Measurements from ENCODE around the gene USP5.

Gene USP5

DNA sequence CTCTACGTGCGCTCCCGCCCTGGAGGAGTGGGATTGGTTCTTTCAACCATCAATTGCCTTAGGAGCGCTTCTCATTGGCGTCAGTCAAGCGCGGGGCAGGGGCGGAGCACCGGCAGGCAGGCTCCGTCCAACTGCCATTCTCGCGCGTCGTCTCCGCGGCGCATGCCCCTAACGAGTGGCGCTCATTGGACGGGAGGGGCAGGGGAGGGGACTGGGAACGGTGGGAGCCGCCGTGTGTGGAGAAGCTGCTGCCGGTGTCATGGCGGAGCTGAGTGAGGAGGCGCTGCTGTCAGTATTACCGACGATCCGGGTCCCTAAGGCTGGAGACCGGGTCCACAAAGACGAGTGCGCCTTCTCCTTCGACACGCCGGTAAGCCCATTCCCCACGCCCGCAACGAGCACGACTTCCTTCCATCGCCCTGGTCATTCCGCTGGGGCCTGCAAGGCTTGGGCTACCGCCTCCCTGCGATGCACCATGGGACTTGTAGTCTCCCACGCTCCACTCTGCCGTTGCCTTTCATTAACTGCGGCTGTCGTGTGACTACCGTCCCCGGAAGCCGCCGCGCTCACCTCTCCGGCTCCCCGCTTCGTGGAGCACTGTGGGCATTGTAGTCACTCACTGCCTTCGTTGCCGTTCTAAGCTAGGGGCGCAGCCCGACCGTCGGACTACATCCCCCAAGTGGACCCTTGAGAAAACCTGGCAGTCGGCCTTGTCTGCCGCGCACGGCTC, at the start of gene USP5:
USP5 (plus strand) TSS at position 230 of the 730 bp plus-strand sequence; CDS start at position 260, 30 bp downstream.
- Histone ChIP-seq H3K4me1 (ENCODE audit: control insufficient read depth, insufficient read depth, low read length) (peaks cover 10% of the 10 kb centered on the region), H3K27me3 (ENCODE audit: control insufficient read depth, insufficient read depth, low read length) (no peaks in the 10 kb centered on the region), H3K4me3 (ENCODE audit: low read depth, low read length) (peak within 1 kb of the TSS; percentile 88), H3K9me3 (ENCODE audit: control insufficient read depth, insufficient read depth, low read length) (no peaks in the 10 kb centered on the region), H3K9ac (ENCODE audit: low read depth, low read length) (peak within 1 kb of the TSS; percentile 62), H3K27ac (ENCODE audit: low read depth, low read length) (peak within 1 kb of the TSS; percentile 85), H3K36me3 (ENCODE audit: control insufficient read depth, insufficient read depth, low read length) (peaks cover 47% of the 10 kb centered on the region)

DNA sequence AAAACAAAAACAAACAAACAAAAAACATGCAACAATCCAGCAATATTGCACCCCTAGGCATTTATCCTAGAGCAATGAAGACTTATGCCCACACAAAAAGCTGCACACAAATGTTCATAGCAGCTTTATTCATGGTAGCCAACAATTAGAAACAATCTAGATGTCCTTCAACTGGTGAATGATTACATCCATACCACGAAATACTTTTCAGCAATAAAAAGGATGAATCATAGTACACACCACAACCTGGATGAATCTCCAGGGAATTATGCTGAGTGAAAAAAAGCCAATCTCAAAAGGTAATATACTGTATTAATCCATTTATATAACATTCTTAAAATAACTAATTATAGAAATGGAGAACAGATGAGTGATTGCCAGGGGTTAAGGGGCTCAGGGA, 44.8 kb upstream of the USP5 start:
- H3K27me3 ChIP-seq (ENCODE audit: control insufficient read depth, insufficient read depth, low read length), result no peaks in the 10 kb centered on the region
- H3K27ac ChIP-seq (ENCODE audit: low read depth, low read length), result no peak overlapping the region
- no peak overlapping the region for H3K4me3 ChIP-seq (ENCODE audit: low read depth, low read length)
- no peak overlapping the region for H3K9ac ChIP-seq (ENCODE audit: low read depth, low read length)
- no peaks in the 10 kb centered on the region for H3K36me3 ChIP-seq (ENCODE audit: control insufficient read depth, insufficient read depth, low read length)
- H3K9me3 ChIP-seq (ENCODE audit: control insufficient read depth, insufficient read depth, low read length), result no peaks in the 10 kb centered on the region
- peaks cover 9% of the 10 kb centered on the region for H3K4me1 ChIP-seq (ENCODE audit: control insufficient read depth, insufficient read depth, low read length)

DNA sequence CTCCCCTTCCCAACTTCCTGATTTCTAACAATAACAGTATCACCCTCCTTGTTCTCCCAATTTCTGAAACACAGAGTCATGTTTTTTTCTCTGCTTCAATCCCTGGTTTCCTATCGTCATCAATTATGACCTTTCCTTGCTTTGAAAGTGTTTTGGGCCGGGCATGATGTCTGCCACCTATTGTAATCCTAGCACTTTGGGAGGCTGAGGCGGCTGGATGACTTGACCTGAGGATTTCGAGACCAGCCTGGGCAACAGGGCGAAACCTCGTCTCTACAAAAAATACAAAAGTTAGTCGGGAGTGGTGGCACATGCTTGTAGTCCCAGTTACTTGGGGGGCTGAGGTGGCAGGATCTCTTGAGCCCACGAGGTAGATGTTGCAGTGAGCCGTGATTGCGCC, 42.9 kb upstream of the USP5 start:
- Histone ChIP-seq H3K4me3 (ENCODE audit: low read depth, low read length) (no peak overlapping the region), H3K9ac (ENCODE audit: low read depth, low read length) (no peak overlapping the region), H3K9me3 (ENCODE audit: control insufficient read depth, insufficient read depth, low read length) (no peaks in the 10 kb centered on the region), H3K27me3 (ENCODE audit: control insufficient read depth, insufficient read depth, low read length) (no peaks in the 10 kb centered on the region), H3K36me3 (ENCODE audit: control insufficient read depth, insufficient read depth, low read length) (no peaks in the 10 kb centered on the region), H3K27ac (ENCODE audit: low read depth, low read length) (no peak overlapping the region), H3K4me1 (ENCODE audit: control insufficient read depth, insufficient read depth, low read length) (peaks cover 9% of the 10 kb centered on the region)

DNA sequence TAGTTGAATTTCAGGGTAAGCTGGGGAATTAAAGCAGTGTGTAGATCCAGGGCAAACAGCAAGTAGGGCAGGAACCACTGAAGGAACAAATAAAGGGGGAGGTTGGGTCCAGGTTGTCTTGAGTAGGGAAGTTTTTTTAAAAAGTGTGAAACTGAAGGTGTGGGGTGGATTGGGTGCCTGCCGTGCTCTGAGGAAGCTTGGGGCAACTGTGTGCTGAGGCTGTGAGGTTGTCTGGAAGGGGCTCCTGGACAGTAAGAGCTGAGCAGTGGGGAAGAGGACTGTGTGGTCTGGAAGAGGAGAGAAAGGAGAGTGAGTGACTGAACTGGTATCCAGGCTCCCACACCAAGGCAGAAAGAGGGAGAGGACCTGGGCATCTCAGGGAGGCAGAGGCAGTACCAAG, 41.2 kb upstream of the USP5 start:
- Histone ChIP-seq H3K27me3 (ENCODE audit: control insufficient read depth, insufficient read depth, low read length) (no peaks in the 10 kb centered on the region), H3K4me1 (ENCODE audit: control insufficient read depth, insufficient read depth, low read length) (peaks cover 9% of the 10 kb centered on the region), H3K36me3 (ENCODE audit: control insufficient read depth, insufficient read depth, low read length) (no peaks in the 10 kb centered on the region), H3K9me3 (ENCODE audit: control insufficient read depth, insufficient read depth, low read length) (no peaks in the 10 kb centered on the region), H3K27ac (ENCODE audit: low read depth, low read length) (no peak overlapping the region), H3K9ac (ENCODE audit: low read depth, low read length) (no peak overlapping the region), H3K4me3 (ENCODE audit: low read depth, low read length) (no peak overlapping the region)

- Histone ChIP-seq H3K9me3 (ENCODE audit: control insufficient read depth, insufficient read depth, low read length) (no peaks in the 10 kb centered on the region), H3K27me3 (ENCODE audit: control insufficient read depth, insufficient read depth, low read length) (no peaks in the 10 kb centered on the region), H3K4me3 (ENCODE audit: low read depth, low read length) (no peak overlapping the region), H3K27ac (ENCODE audit: low read depth, low read length) (no peak overlapping the region), H3K36me3 (ENCODE audit: control insufficient read depth, insufficient read depth, low read length) (no peaks in the 10 kb centered on the region), H3K4me1 (ENCODE audit: control insufficient read depth, insufficient read depth, low read length) (peaks cover 15% of the 10 kb centered on the region), H3K9ac (ENCODE audit: low read depth, low read length) (no peak overlapping the region)
These were observed 38.6 kb upstream of the USP5 start for GRCh38 chr12:6813363-6813762.

DNA sequence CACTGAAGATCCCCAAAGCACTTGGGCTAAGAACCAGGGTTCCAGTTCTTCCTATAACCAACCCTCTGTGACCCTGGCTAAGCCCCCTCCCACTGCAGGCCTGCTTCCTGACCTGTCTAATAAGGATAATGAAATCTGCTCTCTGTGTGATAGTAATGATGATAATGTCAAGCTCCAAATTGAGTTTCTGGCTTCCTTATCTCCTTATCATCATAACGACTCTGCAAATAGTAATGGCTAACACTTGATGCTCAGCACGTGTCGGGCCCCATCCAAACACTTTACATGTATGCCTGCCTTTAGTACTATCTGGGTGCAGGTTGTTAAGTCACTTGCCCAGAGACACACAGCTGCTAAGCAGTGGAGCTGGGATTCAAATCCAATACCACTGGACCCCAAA, 35.4 kb upstream of the USP5 start:
- Histone ChIP-seq H3K4me3 (ENCODE audit: low read depth, low read length) (no peak overlapping the region), H3K9ac (ENCODE audit: low read depth, low read length) (no peak overlapping the region), H3K4me1 (ENCODE audit: control insufficient read depth, insufficient read depth, low read length) (peaks cover 18% of the 10 kb centered on the region), H3K27ac (ENCODE audit: low read depth, low read length) (no peak overlapping the region), H3K9me3 (ENCODE audit: control insufficient read depth, insufficient read depth, low read length) (no peaks in the 10 kb centered on the region), H3K27me3 (ENCODE audit: control insufficient read depth, insufficient read depth, low read length) (peaks cover 12% of the 10 kb centered on the region), H3K36me3 (ENCODE audit: control insufficient read depth, insufficient read depth, low read length) (no peaks in the 10 kb centered on the region)

- no peak overlapping the region for H3K9ac ChIP-seq (ENCODE audit: low read depth, low read length)
- H3K36me3 ChIP-seq (ENCODE audit: control insufficient read depth, insufficient read depth, low read length), result no peaks in the 10 kb centered on the region
- no peaks in the 10 kb centered on the region for H3K9me3 ChIP-seq (ENCODE audit: control insufficient read depth, insufficient read depth, low read length)
- peaks cover 15% of the 10 kb centered on the region for H3K27me3 ChIP-seq (ENCODE audit: control insufficient read depth, insufficient read depth, low read length)
- peaks cover 18% of the 10 kb centered on the region for H3K4me1 ChIP-seq (ENCODE audit: control insufficient read depth, insufficient read depth, low read length)
- H3K4me3 ChIP-seq (ENCODE audit: low read depth, low read length), result no peak overlapping the region
- H3K27ac ChIP-seq (ENCODE audit: low read depth, low read length), result no peak overlapping the region
These were observed 34.9 kb upstream of the USP5 start for GRCh38 chr12:6817098-6817497.

DNA sequence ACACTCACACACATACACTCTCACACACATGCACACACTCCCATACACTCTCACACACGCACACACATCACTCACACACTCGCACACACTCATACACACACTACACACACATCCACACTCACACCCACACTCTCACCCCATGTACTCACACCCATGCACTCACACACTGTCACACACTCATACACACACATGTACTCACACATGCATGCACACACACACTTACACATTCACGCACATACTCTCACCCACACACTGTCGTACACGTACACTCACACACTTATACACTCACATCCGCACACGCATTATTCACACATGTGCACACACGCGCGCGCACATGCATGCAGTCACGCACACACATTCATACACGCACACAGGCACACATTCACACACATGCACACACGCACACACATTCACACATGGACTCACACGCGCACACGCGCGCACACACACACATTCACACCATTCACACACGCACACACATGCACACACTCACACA, 34.2 kb upstream of the USP5 start:
- Histone ChIP-seq H3K36me3 (ENCODE audit: control insufficient read depth, insufficient read depth, low read length) (no peaks in the 10 kb centered on the region), H3K9me3 (ENCODE audit: control insufficient read depth, insufficient read depth, low read length) (no peaks in the 10 kb centered on the region), H3K27ac (ENCODE audit: low read depth, low read length) (no peak overlapping the region), H3K4me3 (ENCODE audit: low read depth, low read length) (no peak overlapping the region), H3K27me3 (ENCODE audit: control insufficient read depth, insufficient read depth, low read length) (peaks cover 21% of the 10 kb centered on the region), H3K4me1 (ENCODE audit: control insufficient read depth, insufficient read depth, low read length) (peaks cover 19% of the 10 kb centered on the region), H3K9ac (ENCODE audit: low read depth, low read length) (no peak overlapping the region)

DNA sequence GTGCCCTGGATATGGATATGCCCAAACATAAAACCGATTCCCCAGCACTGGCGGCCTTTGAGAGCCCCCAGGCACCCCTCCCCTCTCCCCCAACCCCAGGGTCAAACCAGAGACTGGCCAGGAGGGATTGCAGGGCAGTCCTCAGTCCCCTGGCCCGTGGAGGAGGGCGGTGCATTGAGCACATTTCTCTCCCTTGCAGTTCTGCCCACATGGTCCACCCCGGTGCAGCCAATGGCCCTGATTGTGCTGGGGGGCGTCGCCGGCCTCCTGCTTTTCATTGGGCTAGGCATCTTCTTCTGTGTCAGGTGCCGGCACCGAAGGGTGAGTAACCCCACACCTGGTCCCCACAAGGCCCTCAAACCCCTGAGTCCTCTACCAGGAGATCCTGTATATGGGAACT, 33.7 kb upstream of the USP5 start:
- Histone ChIP-seq H3K9me3 (ENCODE audit: control insufficient read depth, insufficient read depth, low read length) (no peaks in the 10 kb centered on the region), H3K4me3 (ENCODE audit: low read depth, low read length) (peak overlapping the region; percentile 10; the same call in 1 of the 2 replicates), H3K27me3 (ENCODE audit: control insufficient read depth, insufficient read depth, low read length) (peaks cover 27% of the 10 kb centered on the region), H3K4me1 (ENCODE audit: control insufficient read depth, insufficient read depth, low read length) (peaks cover 25% of the 10 kb centered on the region), H3K36me3 (ENCODE audit: control insufficient read depth, insufficient read depth, low read length) (no peaks in the 10 kb centered on the region), H3K27ac (ENCODE audit: low read depth, low read length) (no peak overlapping the region), H3K9ac (ENCODE audit: low read depth, low read length) (no peak overlapping the region)

- Histone ChIP-seq H3K36me3 (ENCODE audit: control insufficient read depth, insufficient read depth, low read length) (no peaks in the 10 kb centered on the region), H3K4me3 (ENCODE audit: low read depth, low read length) (peak overlapping the region; percentile 10; the same call in 1 of the 2 replicates), H3K27ac (ENCODE audit: low read depth, low read length) (no peak overlapping the region), H3K9me3 (ENCODE audit: control insufficient read depth, insufficient read depth, low read length) (no peaks in the 10 kb centered on the region), H3K27me3 (ENCODE audit: control insufficient read depth, insufficient read depth, low read length) (peaks cover 30% of the 10 kb centered on the region), H3K9ac (ENCODE audit: low read depth, low read length) (no peak overlapping the region), H3K4me1 (ENCODE audit: control insufficient read depth, insufficient read depth, low read length) (peaks cover 25% of the 10 kb centered on the region)
These were observed 33.3 kb upstream of the USP5 start for GRCh38 chr12:6818645-6819044.

- no peak overlapping the region for H3K4me3 ChIP-seq (ENCODE audit: low read depth, low read length)
- H3K27me3 ChIP-seq (ENCODE audit: control insufficient read depth, insufficient read depth, low read length), result peaks cover 36% of the 10 kb centered on the region
- H3K27ac ChIP-seq (ENCODE audit: low read depth, low read length), result no peak overlapping the region
- H3K4me1 ChIP-seq (ENCODE audit: control insufficient read depth, insufficient read depth, low read length), result peaks cover 25% of the 10 kb centered on the region
- H3K9ac ChIP-seq (ENCODE audit: low read depth, low read length), result no peak overlapping the region
- H3K9me3 ChIP-seq (ENCODE audit: control insufficient read depth, insufficient read depth, low read length), result no peaks in the 10 kb centered on the region
- H3K36me3 ChIP-seq (ENCODE audit: control insufficient read depth, insufficient read depth, low read length), result no peaks in the 10 kb centered on the region
These were observed 32.6 kb upstream of the USP5 start for GRCh38 chr12:6819106-6820030.

Data from HUES48 (cell line).